Measurements from ENCODE around the gene MSI2. TPM values are rescaled to one million over a fixed set of nuclear protein-coding genes. Genes with fewer than 3 reads are reported as not detected.
A peak's percentile ranks its signal among the peaks of the same experiment; 100 is the strongest.

MSI2 gene
- total and polyA plus RNA-seq, 12 donors: 25.5 to 135 (median 121) TPM

GRCh38 chr17:57707892-57708291 lies 451.6 kb downstream of the MSI2 start:
- Histone ChIP-seq H3K27ac (peak overlapping the region in 6 of 10 donors; percentile 21 to 59 (median 28)), H3K4me3 (peak overlapping the region in 1 of 10 donors; percentile 9), H3K9me3 (no peaks in the 10 kb centered on the region), H3K4me1 (peaks cover 0 to 15% (median 9%) of the 10 kb centered on the region in 9 donors), H3K36me3 (no peaks in the 10 kb centered on the region), H3K27me3 (no peaks in the 10 kb centered on the region)
- intact Hi-C loops (cut with DNase I): no loop called here
- peak in 1 of 2 donors; percentile 42 for DNase-seq
- no peak for TF ChIP-seq CTCF (IDR thresholded peaks at IDR 0.05)
- 27 to 29% methylated on average over 6 of the region's 6 CpGs for WGBS, 2 donors
- peak; percentile 50 to 94 (median 74) for ATAC-seq

- H3K4me3 ChIP-seq: peak overlapping the region in 1 of 10 donors; percentile 9
- H3K27me3 ChIP-seq: peaks cover 0 to 5% (median 0%) of the 10 kb centered on the region in 7 donors
- intact Hi-C loops (cut with DNase I): no loop called here
- TF ChIP-seq CTCF (IDR thresholded peaks at IDR 0.05): peak in 1 of 9 donors; percentile 20
- peak in 6 of 8 donors; percentile 40 to 90 (median 61) for ATAC-seq
- H3K27ac ChIP-seq: peak overlapping the region in 5 of 10 donors; percentile 21 to 59 (median 34)
- WGBS, 2 donors: 43 to 48% methylated on average over 2 of the region's 2 CpGs
- DNase-seq: peak in 1 of 2 donors; percentile 22
- H3K4me1 ChIP-seq: peaks cover 0 to 15% (median 9%) of the 10 kb centered on the region in 9 donors
- no peaks in the 10 kb centered on the region for H3K9me3 ChIP-seq
- H3K36me3 ChIP-seq: no peaks in the 10 kb centered on the region
Measured at GRCh38 chr17:57708410-57708809, 452.1 kb downstream of the MSI2 start.

GRCh38 chr17:57713140-57713539 lies 456.8 kb downstream of the MSI2 start:
- H3K4me3 ChIP-seq: no peak overlapping the region
- H3K27me3 ChIP-seq: peaks cover 0 to 13% (median 5%) of the 10 kb centered on the region in 7 donors
- peaks cover 0 to 9% (median 2%) of the 10 kb centered on the region in 9 donors for H3K4me1 ChIP-seq
- ATAC-seq (no peak), DNase-seq (no peak)
- H3K9me3 ChIP-seq: no peaks in the 10 kb centered on the region
- intact Hi-C loops (cut with DNase I): no loop called here
- H3K27ac ChIP-seq: no peak overlapping the region
- 71 to 82% methylated on average over 7 of the region's 7 CpGs for WGBS, 2 donors
- no peak for TF ChIP-seq CTCF (IDR thresholded peaks at IDR 0.05)
- no peaks in the 10 kb centered on the region for H3K36me3 ChIP-seq

GRCh38 chr17:57714665-57715180 lies 458.4 kb downstream of the MSI2 start:
- peak in 4 of 8 donors; percentile 42 to 77 (median 60) for ATAC-seq

More at GRCh38 chr17:57714665-57715180, 458.4 kb downstream of the MSI2 start:
- DNase-seq: no peak
- TF ChIP-seq CTCF (IDR thresholded peaks at IDR 0.05): no peak
- Histone ChIP-seq H3K4me3 (no peak overlapping the region), H3K9me3 (no peaks in the 10 kb centered on the region), H3K27me3 (peaks cover 0 to 13% (median 5%) of the 10 kb centered on the region in 7 donors), H3K4me1 (peaks cover 0 to 5% (median 0%) of the 10 kb centered on the region in 9 donors), H3K36me3 (no peaks in the 10 kb centered on the region), H3K27ac (no peak overlapping the region)
- WGBS, 2 donors: 48 to 55% methylated on average over 7 of the region's 7 CpGs
- intact Hi-C loops (cut with DNase I): no loop called here
